Activated gamma-delta T cell treated with anti-CD3 and anti-CD28 coated beads, Interleukin-2, amount 50 U/mL, for 16 hours (primary cell): ENCODE measurements around the gene IL4R.
"Not testable (repeated sequence)": the region's sequence is repeated elsewhere in the genome, so short reads cannot be mapped to it uniquely, and the experiment has no call there.

Experiments used
- DNase-seq: peaks from one replicate; pipeline ENCODE4 v3.0.0-alpha.2; 2020; ENCODE audit warnings: low read depth

The IL4R gene

DNA sequence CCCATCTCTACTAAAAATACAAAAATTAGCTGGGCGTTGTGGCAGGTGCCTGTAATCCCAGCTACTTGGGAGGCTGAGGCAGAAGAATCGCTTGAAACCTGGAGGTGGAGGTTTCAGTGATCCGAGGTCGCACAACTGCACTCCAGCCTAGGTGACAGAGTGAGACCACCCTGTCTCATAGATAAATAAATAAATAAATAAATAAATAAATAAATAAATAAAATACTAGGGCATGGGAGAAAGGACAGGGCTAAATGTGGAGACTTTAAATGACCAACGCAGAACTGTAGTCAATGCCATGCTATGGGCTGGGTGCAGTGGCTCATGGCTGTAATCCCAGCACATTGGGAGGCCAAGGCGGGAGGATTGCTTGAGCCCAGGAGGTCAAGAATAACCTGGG, 25.5 kb upstream of the IL4R start:
- not testable (repeated sequence) for DNase-seq

DNA sequence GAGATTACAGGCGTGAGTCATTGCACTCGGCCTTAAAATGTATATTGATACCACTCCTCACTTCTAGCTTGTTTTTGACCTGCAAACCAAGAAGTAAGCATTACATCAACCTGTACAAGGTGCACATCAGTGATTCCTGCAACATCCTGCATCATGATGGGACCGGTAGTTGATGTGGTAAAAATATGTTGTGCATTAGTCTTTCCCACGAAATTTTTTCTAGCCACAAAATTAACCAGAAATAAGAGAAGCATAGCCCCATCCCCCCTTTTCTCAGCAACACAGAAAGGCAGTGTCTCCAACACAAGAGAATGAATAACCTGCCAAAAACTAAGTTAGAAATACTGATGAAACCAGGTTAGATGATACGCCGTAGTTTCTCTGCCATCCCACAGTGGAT, 24.1 kb upstream of the IL4R start:
- no peak for DNase-seq

DNA sequence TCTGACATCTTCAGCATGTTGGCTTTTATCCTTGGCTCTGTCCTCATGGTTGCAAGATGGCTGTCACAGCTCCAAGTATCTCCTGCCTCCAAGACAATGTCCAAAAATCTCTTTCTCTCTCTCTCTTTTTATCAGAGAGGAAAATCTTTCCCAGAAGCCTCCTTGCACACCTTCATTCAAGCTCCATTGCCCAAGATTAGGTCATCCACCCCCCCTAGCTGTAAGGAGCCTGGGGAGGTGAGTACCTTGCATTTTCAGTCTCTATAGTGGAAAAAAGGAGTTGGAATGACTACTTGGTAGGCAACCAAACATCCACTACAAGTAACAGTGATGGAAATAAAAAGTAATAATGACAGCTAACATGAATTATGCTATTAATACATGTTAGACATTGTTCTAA, 23.2 kb upstream of the IL4R start:
- no peak for DNase-seq

DNA sequence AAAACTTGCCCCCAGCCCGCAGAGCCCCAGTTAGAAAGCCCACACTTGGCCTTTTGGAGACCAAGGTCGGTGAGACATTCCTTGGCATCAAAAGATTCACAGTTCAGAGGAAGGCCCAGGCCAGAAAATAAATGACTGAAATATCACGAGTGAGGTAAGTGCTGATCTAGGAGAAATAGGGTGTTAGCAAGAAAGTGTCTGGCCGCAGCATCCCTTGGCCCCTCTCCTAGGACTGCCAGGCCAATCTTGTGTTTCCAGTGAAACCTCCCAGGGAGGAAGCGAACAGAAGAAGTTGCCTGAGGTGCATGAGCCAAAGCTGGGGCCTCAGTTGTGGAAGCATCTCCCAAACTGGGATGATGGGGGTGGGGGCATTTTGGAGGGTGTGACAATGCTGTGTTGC, 22.7 kb upstream of the IL4R start:
- DNase-seq, result no peak

DNA sequence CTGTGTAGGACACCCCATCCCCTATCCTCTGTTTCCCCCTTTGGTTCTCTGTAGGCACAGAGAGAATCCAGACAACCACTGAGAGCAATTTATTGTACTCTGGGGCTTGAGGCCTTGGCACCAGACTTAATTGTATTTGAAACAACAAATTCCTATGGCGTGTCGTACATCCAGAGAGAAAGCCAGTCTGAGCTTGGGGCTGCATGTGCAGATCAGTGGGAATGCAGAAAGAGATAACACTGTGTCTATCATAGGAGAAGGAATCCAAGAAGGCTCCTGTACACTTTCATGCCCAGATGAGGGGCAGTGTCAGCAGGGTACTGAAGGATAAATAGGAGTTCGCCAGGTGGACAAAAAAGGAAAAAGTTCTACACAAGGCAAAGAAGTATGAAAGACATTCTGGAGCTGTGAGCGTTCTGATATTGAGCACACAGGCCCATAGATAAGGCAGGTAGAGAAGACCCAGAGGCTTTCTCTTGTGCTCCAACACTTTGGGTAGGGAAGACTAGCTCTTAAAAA, 22.0 kb upstream of the IL4R start:
- DNase-seq, result no peak

DNA sequence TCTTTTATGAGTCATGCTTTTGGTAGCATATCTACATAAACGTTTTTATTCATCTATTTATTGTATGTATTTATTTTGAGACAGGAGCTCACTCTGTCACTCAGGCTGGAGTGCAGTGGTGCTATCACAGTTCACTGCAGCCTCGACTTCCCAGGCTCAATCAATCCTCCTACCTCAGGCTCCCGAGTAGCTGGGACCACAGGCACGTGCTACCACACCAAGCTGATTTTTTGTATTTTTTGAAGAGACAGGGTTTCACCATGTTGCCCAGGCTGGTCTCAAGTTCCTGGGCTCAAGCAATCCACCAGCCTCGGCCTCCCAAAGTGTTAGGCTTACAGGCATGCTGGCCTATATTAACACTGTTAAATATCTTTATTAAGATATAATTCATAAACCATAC, 20.4 kb upstream of the IL4R start:
- DNase-seq, result no peak

DNA sequence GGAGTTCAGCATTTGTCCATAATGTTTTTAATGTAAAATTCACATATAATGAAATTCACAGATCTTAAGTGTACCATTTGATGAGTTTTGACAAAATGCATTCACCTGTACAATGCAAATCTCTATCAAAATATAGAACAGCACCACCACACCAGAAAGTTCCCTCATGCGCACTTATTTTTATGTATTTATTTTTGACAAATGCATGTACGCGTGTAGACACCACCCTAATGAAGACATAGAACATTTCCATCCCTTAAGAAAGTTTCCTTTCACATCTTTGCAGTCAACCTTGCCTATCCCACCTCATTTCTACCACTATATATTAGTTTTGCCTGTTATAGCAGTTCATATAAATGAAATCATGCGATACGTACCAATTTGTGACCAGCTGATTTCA, 15.6 kb upstream of the IL4R start:
- DNase-seq, result no peak

DNA sequence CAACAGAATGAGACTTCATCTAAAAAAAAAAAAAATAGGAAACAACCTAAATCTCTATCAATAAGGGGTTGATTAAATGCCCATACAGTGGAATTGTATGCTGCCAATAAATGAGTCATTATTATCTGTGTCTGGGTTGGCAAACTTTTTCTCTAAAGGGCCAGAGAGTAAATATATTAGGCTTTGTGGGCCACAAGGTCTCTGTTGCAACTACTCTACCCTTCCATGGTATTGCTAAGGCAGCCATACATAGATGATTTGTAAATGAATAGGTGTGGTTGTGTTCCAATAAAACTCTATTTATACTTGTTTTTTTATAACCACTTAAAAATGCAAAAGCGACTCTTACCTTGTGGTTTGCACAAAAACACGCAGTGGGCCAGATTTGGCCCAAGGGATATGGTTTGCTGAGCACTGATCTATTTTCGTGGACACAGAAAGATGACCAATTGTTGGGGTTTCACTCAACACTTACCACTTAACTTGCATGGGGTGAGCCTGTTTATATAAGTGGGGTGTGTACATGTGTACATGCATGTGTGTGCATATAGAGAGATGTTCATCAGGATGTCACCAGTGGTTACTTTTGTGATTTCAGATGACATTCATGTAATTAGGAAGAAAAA, 12.4 kb upstream of the IL4R start:
- no peak for DNase-seq

DNA sequence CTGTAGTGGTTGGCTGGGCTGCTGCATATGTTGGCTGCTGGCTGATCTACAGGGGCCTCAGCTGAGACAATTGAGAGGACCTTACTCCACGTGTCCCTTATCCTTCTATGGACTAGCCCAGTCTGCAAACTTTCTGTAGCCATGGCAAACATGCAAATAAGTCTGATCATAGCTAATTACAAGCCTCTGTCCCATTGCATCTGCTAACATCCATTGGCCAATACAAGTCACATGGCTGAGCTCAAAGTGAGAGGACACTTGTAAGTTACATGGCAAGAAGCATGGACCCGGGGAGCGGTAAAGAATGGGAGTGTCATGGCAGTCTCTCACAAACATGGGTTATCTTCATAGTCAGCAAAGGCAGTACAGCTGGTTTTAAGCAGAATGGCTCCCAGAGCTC, 11.6 kb upstream of the IL4R start:
- DNase-seq, result no peak

DNA sequence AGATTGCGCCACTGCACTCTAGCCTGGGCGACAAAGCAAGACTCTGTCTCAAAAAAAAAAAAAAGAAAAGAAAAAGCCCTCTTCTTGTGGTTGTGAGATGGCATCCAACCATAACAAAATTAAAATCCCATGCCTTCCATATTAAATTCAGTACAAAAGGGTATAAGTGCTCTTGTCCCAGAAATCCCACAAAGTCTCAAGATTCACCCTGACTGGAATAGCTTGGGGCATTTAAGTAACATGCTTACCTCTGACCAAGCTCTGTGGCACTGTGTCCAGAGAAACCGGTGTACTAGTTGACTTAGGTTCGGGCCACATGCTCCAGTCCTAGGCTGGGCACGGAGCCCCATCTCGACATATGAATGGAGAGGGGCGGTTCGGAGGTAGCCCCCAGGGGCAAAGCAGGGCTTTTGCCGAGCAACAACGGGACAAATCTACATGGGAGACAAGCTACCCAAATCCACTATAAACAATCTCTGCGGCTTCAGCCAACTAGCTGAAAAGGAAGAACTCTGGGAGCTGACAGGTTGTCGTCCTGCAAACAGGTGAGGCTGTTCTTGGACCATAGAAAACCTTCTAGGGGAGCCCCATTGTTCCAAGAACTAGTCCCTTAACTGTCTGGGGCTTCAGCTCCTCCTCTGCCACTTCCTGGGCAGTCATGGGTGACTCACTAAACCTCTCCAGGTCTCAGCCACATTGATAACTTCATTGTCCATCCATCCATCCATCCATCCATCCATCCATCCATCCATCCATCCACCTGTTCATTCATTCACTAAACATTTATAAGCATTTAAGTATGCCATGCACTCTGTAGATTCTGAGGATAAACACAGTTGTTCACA, 10.3 kb upstream of the IL4R start:
- DNase-seq, result no peak

DNA sequence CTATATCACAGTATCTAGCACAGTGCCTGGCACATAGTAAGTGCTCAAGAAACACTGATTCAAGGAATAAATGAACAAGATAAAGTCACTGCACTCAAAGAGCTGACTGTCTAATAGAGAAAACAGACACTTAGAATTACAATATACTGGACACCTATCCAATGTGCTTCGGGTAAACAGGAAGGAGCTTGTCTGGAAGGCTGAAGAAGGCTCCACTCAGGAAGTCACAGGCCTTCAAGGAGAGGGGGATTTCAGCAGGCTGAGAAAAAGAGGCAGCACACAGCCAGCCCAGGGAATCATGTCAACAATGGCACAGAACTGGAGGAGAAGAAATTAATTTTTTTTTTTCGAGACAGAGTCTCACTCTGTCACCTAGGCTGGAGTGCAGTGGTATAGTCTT, 9.7 kb upstream of the IL4R start:
- DNase-seq, result no peak

DNA sequence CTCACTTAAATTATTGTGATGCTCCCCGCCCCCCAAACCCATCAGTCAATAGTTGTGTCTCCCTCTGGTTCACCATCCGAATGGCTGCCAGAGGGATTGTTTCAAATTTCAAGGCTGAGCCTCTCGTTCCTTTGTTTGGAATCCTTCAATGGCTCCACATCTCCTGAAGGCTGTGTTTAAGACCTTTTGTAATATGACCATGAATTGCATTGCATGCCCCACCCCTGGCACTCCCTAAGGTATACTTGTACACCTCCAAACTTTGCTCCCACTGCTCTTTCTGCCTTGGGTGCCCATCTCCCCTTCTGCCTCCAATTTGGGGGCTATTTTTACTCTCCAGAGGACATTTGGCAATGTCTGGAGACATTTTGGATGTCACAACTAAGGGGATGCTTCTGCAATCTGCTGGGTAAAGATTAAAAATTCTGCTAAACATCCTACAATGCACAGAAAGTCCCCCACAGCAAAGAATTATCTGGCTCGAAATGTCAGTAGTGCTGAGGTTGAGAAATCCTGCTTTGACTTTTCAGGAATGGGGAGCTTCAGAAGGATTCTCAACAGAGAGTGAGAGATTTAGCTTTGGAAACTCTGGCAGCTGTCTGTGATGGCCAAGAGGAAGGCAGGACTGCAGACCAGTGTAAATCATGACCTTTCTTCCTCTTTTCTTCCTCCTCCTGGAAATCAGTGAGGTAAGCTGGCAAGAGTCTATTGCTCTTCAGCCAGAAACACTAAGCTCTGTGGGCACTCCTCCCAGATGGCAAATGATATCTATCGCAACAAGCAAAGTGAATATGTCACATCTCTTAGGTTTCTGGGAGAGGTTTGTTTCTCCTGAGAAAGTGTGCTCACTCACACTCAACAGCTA, 8.7 kb upstream of the IL4R start:
- no peak for DNase-seq

DNA sequence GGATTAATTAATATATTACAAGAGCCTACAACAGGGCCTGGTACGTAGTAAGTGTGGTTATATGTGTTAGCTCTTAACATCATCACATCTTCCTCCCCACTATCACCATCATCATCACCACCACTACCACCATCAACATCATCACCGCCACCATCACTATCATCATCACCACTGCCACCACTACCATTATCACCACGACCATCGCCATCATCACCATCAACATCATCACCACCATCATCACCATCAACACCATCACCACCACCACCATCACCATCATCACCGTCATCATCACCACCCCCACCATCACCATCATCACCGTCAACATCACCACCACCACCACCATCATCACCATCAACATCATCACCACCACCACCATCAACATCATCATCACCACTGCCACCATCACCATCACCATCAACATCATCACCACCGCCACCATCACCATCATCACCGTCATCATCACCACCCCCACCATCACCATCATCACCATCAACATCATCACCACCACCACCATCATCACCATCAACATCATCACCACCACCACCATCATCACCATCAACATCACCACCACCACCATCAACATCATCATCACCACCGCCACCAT, 7.8 kb upstream of the IL4R start:
- DNase-seq, result no peak

DNA sequence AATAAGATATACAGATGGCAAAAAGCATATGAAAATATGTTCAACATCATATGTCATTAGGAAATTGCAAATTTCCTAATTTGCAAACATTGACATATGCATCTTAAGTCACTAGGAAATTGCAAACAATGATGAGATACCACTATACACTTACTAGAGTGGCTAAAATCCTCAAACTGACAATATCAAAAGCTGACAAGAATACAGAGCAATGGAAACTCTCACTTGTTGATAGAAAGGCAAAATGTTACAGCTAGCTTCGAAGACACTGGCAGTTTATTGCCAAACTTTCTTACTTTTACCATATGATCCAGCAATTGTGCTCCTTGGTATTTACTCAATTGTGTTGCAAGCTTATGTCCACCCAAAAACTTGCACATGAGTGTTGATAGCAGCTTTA, 5.0 kb upstream of the IL4R start:
- no peak for DNase-seq

DNA sequence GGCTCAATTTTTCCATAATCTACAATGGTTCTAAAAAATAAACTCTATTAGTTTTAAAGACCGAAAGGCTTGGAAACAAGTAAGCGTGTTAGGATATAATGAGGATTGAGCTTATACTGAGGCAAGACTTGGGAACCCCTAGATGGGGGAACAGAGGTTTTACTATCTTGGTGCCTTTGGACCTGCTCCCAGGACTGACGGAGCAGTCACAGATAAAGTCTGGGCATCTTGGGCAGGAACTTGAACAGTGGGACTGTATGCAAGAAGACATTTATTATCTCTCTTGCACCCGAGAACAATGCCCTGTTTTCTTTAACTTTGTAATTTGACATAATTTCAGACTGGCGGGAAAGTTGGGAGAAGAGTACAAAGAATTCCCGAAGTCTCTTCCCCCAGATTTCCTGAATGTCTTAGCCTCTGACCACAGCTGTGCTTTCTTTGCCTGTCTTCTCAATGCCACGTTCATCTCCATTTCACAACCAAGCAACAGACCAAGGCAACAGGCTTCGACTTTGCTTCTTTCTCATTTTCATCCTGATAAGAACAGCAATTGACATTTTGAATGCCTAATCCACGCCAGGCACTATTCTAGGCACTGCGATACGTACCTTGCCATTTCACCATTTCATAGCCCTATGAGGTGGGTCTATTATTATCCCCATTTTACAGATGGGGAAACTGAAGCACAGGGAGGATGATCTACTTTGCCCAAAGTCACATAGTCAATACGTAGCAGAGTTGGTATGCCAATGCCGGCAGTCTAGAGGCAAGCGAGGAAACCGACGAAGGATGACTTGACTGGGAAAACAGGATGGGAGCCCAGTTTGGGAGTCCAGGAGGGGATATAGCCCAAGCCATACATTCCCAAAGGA, 3.0 kb upstream of the IL4R start:
- DNase-seq, result no peak

DNA sequence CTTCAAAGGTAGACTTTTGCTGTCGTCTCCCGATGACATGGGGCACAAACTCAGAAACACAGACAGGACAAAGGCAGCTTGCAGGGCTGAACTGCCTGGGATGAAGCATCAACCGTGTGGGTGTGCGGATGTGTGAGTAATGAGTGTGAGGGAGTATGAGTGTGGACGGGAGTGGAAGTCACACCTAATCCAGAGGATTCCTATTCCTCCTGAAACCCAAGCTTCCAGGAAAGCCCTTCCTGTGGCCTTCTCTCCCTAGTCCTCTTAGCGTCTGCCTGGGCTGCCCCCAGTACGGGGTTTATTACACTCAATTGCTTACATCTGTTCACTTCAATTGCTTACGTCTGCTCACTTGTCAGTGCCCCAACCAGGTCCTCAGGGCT, 2.3 kb upstream of the IL4R start:
- no peak for DNase-seq

DNA sequence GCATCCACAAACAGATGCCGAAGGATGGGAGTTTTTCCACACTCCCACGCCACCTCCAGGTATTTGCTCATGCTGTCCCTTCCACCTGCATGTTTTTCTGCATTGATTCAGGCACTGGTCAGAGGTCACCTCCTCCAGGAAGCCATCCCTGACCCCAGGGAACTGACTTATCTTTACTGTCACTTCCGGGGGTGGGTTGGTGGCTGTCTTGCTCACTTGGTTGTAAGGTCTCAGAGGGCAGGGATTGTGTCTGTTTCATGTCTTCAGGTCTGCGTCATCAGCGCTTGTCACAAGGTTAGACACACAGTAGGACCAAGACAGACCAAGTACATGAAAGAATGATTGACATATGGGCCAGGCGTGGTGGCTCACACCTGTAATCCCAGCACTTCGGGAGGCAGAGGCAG, 1.9 kb upstream of the IL4R start:
- DNase-seq, result no peak

DNA sequence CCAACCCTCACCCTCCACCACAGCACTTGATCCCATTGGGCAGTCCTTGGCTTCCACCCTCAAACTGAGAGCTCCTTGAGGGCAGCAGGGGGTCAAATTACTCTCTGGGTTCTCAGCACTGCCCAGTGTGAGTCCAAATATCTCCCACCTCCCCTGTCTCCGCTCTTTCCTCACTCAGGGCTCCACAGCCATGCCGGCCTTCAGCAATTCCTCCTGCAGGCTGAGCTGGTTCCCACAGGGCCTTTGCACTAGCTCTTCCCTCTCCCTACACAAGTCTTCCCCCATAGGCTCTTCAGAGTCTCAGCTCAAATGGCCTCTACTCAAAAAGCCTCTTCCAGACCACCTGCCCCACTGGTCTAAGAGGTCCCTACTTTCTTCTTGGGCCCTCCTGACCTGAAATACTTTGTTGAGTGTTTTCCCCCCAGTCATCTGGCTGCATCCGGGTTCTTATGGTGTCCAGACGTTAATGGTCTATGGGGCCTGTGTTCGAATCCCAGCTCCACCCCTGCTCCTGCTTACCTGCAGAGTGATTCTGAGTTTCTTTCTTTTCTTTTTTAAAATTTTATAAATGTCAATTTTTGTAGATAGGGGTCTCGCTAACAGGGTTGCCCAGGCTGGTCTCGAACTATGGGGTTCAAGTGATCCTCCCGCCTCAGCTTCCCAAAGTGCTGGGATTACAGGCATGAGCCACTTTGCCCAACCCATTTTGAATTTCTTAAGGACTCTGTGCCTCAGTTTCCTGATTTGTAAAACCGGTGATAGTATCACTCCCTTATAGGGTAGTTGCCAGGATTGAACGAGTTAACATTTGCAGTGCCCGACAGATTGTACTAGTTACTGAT, 973 bp upstream of the IL4R start:
- DNase-seq, result no peak

DNA sequence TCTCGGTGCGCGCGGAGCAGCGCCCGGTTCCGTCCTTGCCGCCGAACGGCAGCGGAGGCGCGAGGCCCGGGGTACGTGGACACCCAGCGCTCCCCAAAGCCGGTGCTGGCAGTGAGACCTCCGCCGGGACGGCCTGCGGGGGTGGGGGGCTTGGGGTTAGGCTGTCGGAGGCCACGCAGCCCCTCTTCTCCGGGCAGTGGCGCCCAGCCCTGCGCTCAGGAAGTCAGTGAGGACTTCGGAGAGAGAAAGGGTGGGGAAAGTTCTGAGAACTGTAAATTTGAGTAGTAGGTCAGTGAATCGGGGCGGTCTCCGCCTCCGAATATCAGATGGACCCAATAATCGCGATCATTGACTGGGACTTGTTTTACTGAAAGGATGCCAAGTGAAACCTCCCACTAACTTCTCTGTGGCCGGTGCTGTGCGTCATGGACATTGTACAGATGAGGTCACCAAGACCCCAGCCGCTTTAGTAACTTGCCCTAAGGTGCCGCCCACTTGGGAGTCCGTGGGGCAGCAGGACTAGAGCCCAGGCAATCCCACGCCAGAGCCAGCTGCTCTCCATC, 468 bp downstream of the IL4R start:
- peak; percentile 30 for DNase-seq

DNA sequence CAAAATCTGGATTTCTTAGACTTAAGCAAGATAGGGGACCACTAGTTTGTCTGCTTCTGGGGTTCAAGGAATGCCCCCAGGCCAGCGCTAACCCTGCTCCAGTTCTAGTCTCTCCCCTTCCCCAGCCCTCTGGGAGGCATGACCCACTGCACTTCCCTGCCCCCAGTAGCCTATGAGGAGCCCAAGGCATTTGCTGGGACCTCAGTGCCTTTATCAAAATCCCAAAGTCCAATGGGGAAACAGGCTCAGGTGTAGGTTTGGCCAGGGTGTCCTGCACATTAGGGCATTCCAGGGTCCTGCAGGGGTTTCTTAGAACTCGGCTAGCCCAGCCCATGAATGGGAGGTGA, 1.2 kb downstream of the IL4R start:
- DNase-seq, result no peak
